GM23338 (cell line): ENCODE data around the gene UBASH3A. TPM values are rescaled to one million over a fixed set of nuclear protein-coding genes. Genes with fewer than 3 reads are reported as not detected.

Experiments
- ATAC-seq: fragments of 200-7000 bp; cut with Tn5 transposase; 3 replicates; pipeline ENCODE4 v1.9.1; 2020
- DNase-seq: peaks from one replicate; pipeline ENCODE4 v3.0.0-alpha.2; 2015; ENCODE audit warnings: low spot score
- H2AFZ ChIP-seq: fragments of 200-600 bp; sonication (generic); 2 replicates; pipeline ENCODE4 v1.8.0; 2016; ENCODE audit warnings: antibody characterized with exemption, mild to moderate bottlenecking, moderate library complexity
- H3F3A ChIP-seq: fragments of 200-600 bp; sonication (generic); replicated peaks from 2 replicates; pipeline ENCODE4 v1.8.0; 2017; ENCODE audit warnings: antibody characterized with exemption, mixed run types, low read depth
- H3K27ac ChIP-seq: fragments of 200-600 bp; sonication (generic); 2 replicates; pipeline ENCODE4 v1.6.1; 2016; ENCODE audit warnings: low read depth
- H3K27me3 ChIP-seq: fragments of 200-600 bp; sonication (generic); 2 replicates; pipeline ENCODE4 v1.8.0; 2016; ENCODE audit warnings: mild to moderate bottlenecking, mixed run types, moderate library complexity; ENCODE audit not compliant: insufficient read depth
- H3K36me3 ChIP-seq: fragments of 200-600 bp; sonication (generic); 2 replicates; pipeline ENCODE4 v1.8.0; 2016; ENCODE audit warnings: mild to moderate bottlenecking; ENCODE audit not compliant: insufficient read depth
- H3K4me1 ChIP-seq: fragments of 200-600 bp; sonication (generic); 2 replicates; pipeline ENCODE4 v1.8.0; 2016; ENCODE audit warnings: mild to moderate bottlenecking, moderate library complexity; ENCODE audit not compliant: insufficient read depth
- H3K4me2 ChIP-seq: fragments of 200-600 bp; sonication (generic); 2 replicates; pipeline ENCODE4 v1.7.1; 2017; ENCODE audit warnings: mixed run types
- H3K4me3 ChIP-seq: fragments of 200-600 bp; sonication (generic); 2 replicates; pipeline ENCODE4 v1.6.1; 2016; ENCODE audit warnings: mixed run types
- H3K79me2 ChIP-seq: fragments of 200-600 bp; sonication (generic); replicated peaks from 2 replicates; pipeline ENCODE4 v1.8.0; 2017; ENCODE audit warnings: mild to moderate bottlenecking; ENCODE audit not compliant: insufficient read depth
- H3K9me2 ChIP-seq: fragments of 200-600 bp; sonication (generic); 2 replicates; pipeline ENCODE4 v1.8.0; 2017; ENCODE audit not compliant: insufficient read depth
- H4K20me1 ChIP-seq: fragments of 200-600 bp; sonication (generic); replicated peaks from 2 replicates; pipeline ENCODE4 v1.8.0; 2017; ENCODE audit warnings: mild to moderate bottlenecking; ENCODE audit not compliant: insufficient read depth
- H3K27ac Mint-ChIP-seq: 2 replicates; pipeline ENCODE4 v1.8.0; 2020; ENCODE audit warnings: inconsistent platforms, mild to moderate bottlenecking, moderate library complexity, mixed read lengths
- H3K27me3 Mint-ChIP-seq: 3 replicates; pipeline ENCODE4 v1.8.0; 2022; ENCODE audit warnings: low read depth, mild to moderate bottlenecking, moderate library complexity, mixed read lengths, inconsistent platforms; ENCODE audit not compliant: insufficient read depth, poor library complexity
- H3K36me3 Mint-ChIP-seq: 3 replicates; pipeline ENCODE4 v1.8.0; 2021; ENCODE audit warnings: low read depth, mild to moderate bottlenecking, inconsistent platforms, moderate library complexity, mixed read lengths
- H3K4me1 Mint-ChIP-seq: 3 replicates; pipeline ENCODE4 v1.8.0; 2020; ENCODE audit warnings: mild to moderate bottlenecking, inconsistent platforms, mixed read lengths
- H3K4me3 Mint-ChIP-seq: 3 replicates; pipeline ENCODE4 v1.8.0; 2021; ENCODE audit warnings: moderate library complexity, mild to moderate bottlenecking, inconsistent platforms, mixed read lengths
- H3K9me3 Mint-ChIP-seq: 3 replicates; pipeline ENCODE4 v1.8.0; 2020; ENCODE audit warnings: moderate library complexity, mild to moderate bottlenecking, inconsistent platforms, mixed read lengths
- CREB1 ChIP-seq: fragments of 250-450 bp; sonication (Bioruptor Pico); IDR thresholded peaks from 2 replicates; pipeline ENCODE4 v1.5.0; 2020; ENCODE audit warnings: low read depth, mild to moderate bottlenecking, moderate library complexity
- CTCF ChIP-seq, 2 experiments: fragments of 200-600 bp in 1 of 2; sonication (generic) in 1 of 2; conservative IDR thresholded peaks; 2 replicates each; pipeline versions ENCODE4 v1.5.1 to v1.6.1; 2016 to 2017; ENCODE audit warnings: antibody characterized with exemption in 2 of 2, low read depth in 2 of 2, mild to moderate bottlenecking in 2 of 2, moderate library complexity in 1 of 2
- ETS1 ChIP-seq: IDR thresholded peaks from 2 replicates; pipeline ENCODE4 v1.6.1; 2016; ENCODE audit warnings: antibody characterized with exemption
- EZH2 ChIP-seq: fragments of 200-600 bp; sonication (generic); IDR thresholded peaks from one replicate; pipeline ENCODE4 v1.8.0; 2017; ENCODE audit warnings: antibody characterized with exemption, mild to moderate bottlenecking, low read depth; ENCODE audit not compliant: unreplicated experiment
- EZH2phosphoT487 ChIP-seq: fragments of 200-600 bp; sonication (generic); IDR thresholded peaks from one replicate; pipeline ENCODE4 v1.8.1; 2018; ENCODE audit warnings: antibody characterized with exemption; ENCODE audit not compliant: unreplicated experiment
- JUNB ChIP-seq: IDR thresholded peaks from one replicate; pipeline ENCODE4 v1.6.1; 2016; ENCODE audit warnings: antibody characterized with exemption; ENCODE audit not compliant: unreplicated experiment
- NANOG ChIP-seq: IDR thresholded peaks from 2 replicates; pipeline ENCODE4 v1.6.1; 2016; ENCODE audit warnings: antibody characterized with exemption, borderline replicate concordance
- POLR2AphosphoS5 ChIP-seq: IDR thresholded peaks from 2 replicates; pipeline ENCODE4 v1.6.1; 2016; ENCODE audit warnings: antibody characterized with exemption, low read depth
- REST ChIP-seq: IDR thresholded peaks from one replicate; pipeline ENCODE4 v1.6.1; 2018; ENCODE audit warnings: antibody characterized with exemption; ENCODE audit not compliant: unreplicated experiment
- STAT1 ChIP-seq: IDR thresholded peaks from one replicate; pipeline ENCODE4 v1.6.1; 2016; ENCODE audit warnings: antibody characterized with exemption; ENCODE audit not compliant: unreplicated experiment
- ZNF114 ChIP-seq: fragments of 250-450 bp; sonication (Bioruptor Pico); IDR thresholded peaks from 2 replicates; pipeline ENCODE4 v1.5.0; 2020; ENCODE audit warnings: mild to moderate bottlenecking, moderate library complexity
- ZNF331 ChIP-seq: fragments of 250-450 bp; sonication (Bioruptor Pico); IDR thresholded peaks from 2 replicates; pipeline ENCODE4 v1.5.0; 2020; ENCODE audit warnings: low read depth, mild to moderate bottlenecking, moderate library complexity
- ZNF462 ChIP-seq: fragments of 250-450 bp; sonication (Bioruptor Pico); IDR thresholded peaks from 2 replicates; pipeline ENCODE4 v1.5.0; 2020; ENCODE audit warnings: mild to moderate bottlenecking, moderate library complexity
- polyA plus RNA-seq: library from polyadenylated mRNA; unstranded; fragments of >200 nt; fragmentation: Nextera tagmentation; extraction: Ambion mirVana; gene quantifications from 2 replicates; pipeline ENCODE4 v1.2.1, GENCODE V29; 2016
- total RNA-seq: library from RNA; depleted of rRNA; stranded (reverse); fragments of >200 nt; shearing (Covaris generic); gene quantifications from 2 replicates; pipeline ENCODE4 v1.2.3, GENCODE V29; 2014

Gene UBASH3A
- total and polyA plus RNA-seq, 2 experiments from 2014 or later, result not detected

GRCh38 chr21:42424914-42425541, 21.3 kb downstream of the UBASH3A start:
- no peak overlapping the region for H3K4me2 ChIP-seq
- no peak overlapping the region for H2AFZ ChIP-seq
- H3K79me2 ChIP-seq, result no peaks in the 10 kb centered on the region
- TF ChIP-seq ZNF462 (no peak), REST (no peak), ZNF331 (CRISPR knock-in tag) (no peak), ETS1 (no peak), EZH2 (no peak), POLR2AphosphoS5 (no peak), CTCF (conservative IDR thresholded peaks at IDR 0.05; ENCODE audit: low read depth in 2 of 2) (no peak), JUNB (no peak), ZNF114 (CRISPR knock-in tag) (no peak), EZH2phosphoT487 (no peak), CREB1 (CRISPR knock-in tag) (no peak), STAT1 (no peak), NANOG (no peak)
- no peaks in the 10 kb centered on the region for H3K36me3 ChIP-seq
- Mint-ChIP-seq H3K36me3 (no peaks in the 10 kb centered on the region), H3K9me3 (peaks cover 6% of the 10 kb centered on the region; the same call in 1 of the 3 replicates), H3K4me3 (no peak overlapping the region), H3K27ac (no peak overlapping the region), H3K27me3 (peaks cover 4% of the 10 kb centered on the region), H3K4me1 (no peaks in the 10 kb centered on the region)
- ATAC-seq (no peak), DNase-seq (no peak)
- H3K27ac ChIP-seq, result no peak overlapping the region
- H3K27me3 ChIP-seq, result no peaks in the 10 kb centered on the region
- H3K4me1 ChIP-seq, result no peaks in the 10 kb centered on the region
- no peaks in the 10 kb centered on the region for H3F3A ChIP-seq
- H4K20me1 ChIP-seq, result no peaks in the 10 kb centered on the region
- H3K9me2 ChIP-seq, result no peaks in the 10 kb centered on the region
- no peak overlapping the region for H3K4me3 ChIP-seq
